Loucy (cell line): ENCODE measurements around the gene TECTB.

Experiments
- H2AFZ ChIP-seq: fragments of 200-600 bp; sonication (generic); 2 replicates; pipeline ENCODE4 v1.6.0; 2016; ENCODE audit warnings: antibody characterized with exemption, mild to moderate bottlenecking, low read length, moderate library complexity
- H3F3A ChIP-seq: fragments of 200-600 bp; 2 replicates; pipeline ENCODE4 v1.6.0; 2016; ENCODE audit warnings: antibody characterized with exemption, low read depth, mild to moderate bottlenecking
- H3K27me3 ChIP-seq: fragments of 200-600 bp; sonication (generic); 2 replicates; pipeline ENCODE4 v1.6.1; 2014; ENCODE audit warnings: low read length, mild to moderate bottlenecking; ENCODE audit not compliant: insufficient read depth, poor library complexity, severe bottlenecking
- H3K36me3 ChIP-seq: fragments of 200-600 bp; sonication (generic); 2 replicates; pipeline ENCODE4 v1.6.1; 2016; ENCODE audit warnings: low read length; ENCODE audit not compliant: insufficient read depth
- H3K4me1 ChIP-seq: fragments of 200-600 bp; sonication (generic); 2 replicates; pipeline ENCODE4 v1.5.1; 2014; ENCODE audit warnings: low read length, mild to moderate bottlenecking; ENCODE audit not compliant: insufficient read depth, poor library complexity, severe bottlenecking
- H3K4me2 ChIP-seq: fragments of 200-600 bp; sonication (generic); 2 replicates; pipeline ENCODE4 v1.6.0; 2014; ENCODE audit warnings: antibody characterized with exemption, low read length, low read depth, mild to moderate bottlenecking; ENCODE audit not compliant: poor library complexity, severe bottlenecking
- H3K4me3 ChIP-seq: fragments of 200-600 bp; sonication (generic); 2 replicates; pipeline ENCODE4 v1.5.1; 2014; ENCODE audit warnings: low read length, mild to moderate bottlenecking, mixed read lengths; ENCODE audit not compliant: poor library complexity, severe bottlenecking
- H3K79me2 ChIP-seq: fragments of 200-600 bp; sonication (generic); 2 replicates; pipeline ENCODE4 v1.6.1; 2014; ENCODE audit warnings: low read length; ENCODE audit not compliant: insufficient read depth
- H3K9ac ChIP-seq: fragments of 200-600 bp; sonication (generic); 2 replicates; pipeline ENCODE4 v1.6.0; 2014; ENCODE audit warnings: mild to moderate bottlenecking, low read depth, low read length, moderate library complexity; ENCODE audit not compliant: poor library complexity, severe bottlenecking
- H3K9me2 ChIP-seq: fragments of 200-600 bp; sonication (generic); replicated peaks from 2 replicates; pipeline ENCODE4 v1.6.1; 2016; ENCODE audit warnings: low read depth, low read length, mixed read lengths
- H3K9me3 ChIP-seq: fragments of 200-600 bp; sonication (generic); 2 replicates; pipeline ENCODE4 v1.6.1; 2014; ENCODE audit warnings: mild to moderate bottlenecking, antibody characterized with exemption, low read length, low read depth; ENCODE audit not compliant: insufficient read depth
- H4K20me1 ChIP-seq: fragments of 200-600 bp; sonication (generic); 2 replicates; pipeline ENCODE4 v1.6.0; 2014; ENCODE audit warnings: antibody characterized with exemption, low read length, mild to moderate bottlenecking; ENCODE audit not compliant: insufficient read depth, poor library complexity, severe bottlenecking
- EZH2phosphoT487 ChIP-seq: fragments of 200-600 bp; IDR thresholded peaks from 2 replicates; pipeline ENCODE4 v1.6.1; 2018; ENCODE audit warnings: antibody characterized with exemption, mild to moderate bottlenecking, moderate library complexity, borderline replicate concordance
- TF ChIP-seq, protein P1 (sequence below): fragments of 200-600 bp; sonication (generic); conservative IDR thresholded peaks from 2 replicates; pipeline ENCODE4 v1.5.1; 2014; ENCODE audit warnings: mild to moderate bottlenecking, antibody characterized with exemption, low read length

Gene TECTB

DNA sequence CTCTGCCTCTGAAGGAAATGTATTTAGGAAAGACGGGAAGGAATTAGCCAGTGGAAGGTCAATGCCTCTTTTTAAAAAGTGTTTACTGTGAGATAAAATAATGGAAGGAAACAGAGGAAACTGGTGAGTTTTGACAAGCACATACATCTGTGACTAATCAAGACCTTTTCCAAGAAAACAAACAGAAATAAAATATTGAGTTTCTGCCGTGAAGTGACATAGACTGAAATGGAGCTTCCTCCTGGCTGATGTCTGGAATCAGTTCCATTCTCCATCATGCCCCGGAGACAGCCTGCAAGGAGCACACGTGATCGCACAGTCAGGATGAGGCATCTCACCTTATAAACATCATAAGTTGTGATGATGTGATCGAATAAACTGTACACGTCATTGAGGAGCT, 30.7 kb downstream of the TECTB start:
- no peaks in the 10 kb centered on the region for H3K27me3 ChIP-seq
- H3K4me3 ChIP-seq = no peak overlapping the region
- H3K9me2 ChIP-seq = no peaks in the 10 kb centered on the region
- H3K36me3 ChIP-seq = no peaks in the 10 kb centered on the region
- no peak overlapping the region for H3K4me2 ChIP-seq
- no peaks in the 10 kb centered on the region for H3K9me3 ChIP-seq
- H3K4me1 ChIP-seq = no peaks in the 10 kb centered on the region
- no peaks in the 10 kb centered on the region for H3F3A ChIP-seq
- H2AFZ ChIP-seq = no peak overlapping the region
- TF ChIP-seq, protein P1, sequence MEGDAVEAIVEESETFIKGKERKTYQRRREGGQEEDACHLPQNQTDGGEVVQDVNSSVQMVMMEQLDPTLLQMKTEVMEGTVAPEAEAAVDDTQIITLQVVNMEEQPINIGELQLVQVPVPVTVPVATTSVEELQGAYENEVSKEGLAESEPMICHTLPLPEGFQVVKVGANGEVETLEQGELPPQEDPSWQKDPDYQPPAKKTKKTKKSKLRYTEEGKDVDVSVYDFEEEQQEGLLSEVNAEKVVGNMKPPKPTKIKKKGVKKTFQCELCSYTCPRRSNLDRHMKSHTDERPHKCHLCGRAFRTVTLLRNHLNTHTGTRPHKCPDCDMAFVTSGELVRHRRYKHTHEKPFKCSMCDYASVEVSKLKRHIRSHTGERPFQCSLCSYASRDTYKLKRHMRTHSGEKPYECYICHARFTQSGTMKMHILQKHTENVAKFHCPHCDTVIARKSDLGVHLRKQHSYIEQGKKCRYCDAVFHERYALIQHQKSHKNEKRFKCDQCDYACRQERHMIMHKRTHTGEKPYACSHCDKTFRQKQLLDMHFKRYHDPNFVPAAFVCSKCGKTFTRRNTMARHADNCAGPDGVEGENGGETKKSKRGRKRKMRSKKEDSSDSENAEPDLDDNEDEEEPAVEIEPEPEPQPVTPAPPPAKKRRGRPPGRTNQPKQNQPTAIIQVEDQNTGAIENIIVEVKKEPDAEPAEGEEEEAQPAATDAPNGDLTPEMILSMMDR = no peak
- TF ChIP-seq EZH2phosphoT487 = no peak
- H3K79me2 ChIP-seq = no peaks in the 10 kb centered on the region
- H3K9ac ChIP-seq = no peak overlapping the region
- H4K20me1 ChIP-seq = no peaks in the 10 kb centered on the region

DNA sequence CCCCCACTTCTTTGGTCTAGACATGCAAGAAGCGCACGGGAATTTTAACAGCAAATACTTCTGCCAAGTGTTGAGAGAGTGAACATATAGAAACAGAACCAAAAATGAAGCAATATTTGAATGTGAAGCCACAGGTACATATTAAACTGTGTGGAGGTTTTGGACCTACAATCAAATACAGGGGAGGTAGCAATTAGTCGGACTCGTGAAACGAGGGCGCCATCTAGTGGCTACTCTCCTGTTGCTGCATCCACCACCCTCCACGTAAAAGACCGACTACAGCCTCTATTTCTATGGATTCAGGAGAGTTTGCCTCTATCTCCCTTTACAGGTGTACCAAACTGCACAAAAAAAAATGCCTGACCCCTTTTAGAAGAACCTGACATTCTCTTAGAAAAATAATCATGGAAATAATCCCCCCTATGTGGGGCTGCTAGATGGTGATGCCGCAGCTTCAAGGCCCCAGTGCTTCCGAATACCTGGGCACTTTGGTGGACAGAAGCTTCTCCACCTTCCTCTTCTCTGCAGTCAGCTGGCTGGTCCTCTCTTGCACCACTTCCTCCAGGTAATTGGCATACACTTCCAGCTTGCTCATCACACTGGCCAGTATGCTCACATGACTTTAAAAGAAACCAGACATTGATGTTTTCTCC, 31.7 kb downstream of the TECTB start:
- H3K4me3 ChIP-seq = no peak overlapping the region
- H3K27me3 ChIP-seq = no peaks in the 10 kb centered on the region
- H3F3A ChIP-seq = no peaks in the 10 kb centered on the region
- H4K20me1 ChIP-seq = no peaks in the 10 kb centered on the region
- no peak overlapping the region for H3K9ac ChIP-seq
- H3K4me1 ChIP-seq = no peaks in the 10 kb centered on the region
- H3K4me2 ChIP-seq = no peak overlapping the region
- no peaks in the 10 kb centered on the region for H3K36me3 ChIP-seq
- TF ChIP-seq, protein P1 = peak; percentile 94
- no peak for TF ChIP-seq EZH2phosphoT487
- H3K79me2 ChIP-seq = no peaks in the 10 kb centered on the region
- no peaks in the 10 kb centered on the region for H3K9me2 ChIP-seq
- H3K9me3 ChIP-seq = no peaks in the 10 kb centered on the region
- H2AFZ ChIP-seq = peak overlapping the region; percentile 51; the same call in 1 of the 2 replicates

DNA sequence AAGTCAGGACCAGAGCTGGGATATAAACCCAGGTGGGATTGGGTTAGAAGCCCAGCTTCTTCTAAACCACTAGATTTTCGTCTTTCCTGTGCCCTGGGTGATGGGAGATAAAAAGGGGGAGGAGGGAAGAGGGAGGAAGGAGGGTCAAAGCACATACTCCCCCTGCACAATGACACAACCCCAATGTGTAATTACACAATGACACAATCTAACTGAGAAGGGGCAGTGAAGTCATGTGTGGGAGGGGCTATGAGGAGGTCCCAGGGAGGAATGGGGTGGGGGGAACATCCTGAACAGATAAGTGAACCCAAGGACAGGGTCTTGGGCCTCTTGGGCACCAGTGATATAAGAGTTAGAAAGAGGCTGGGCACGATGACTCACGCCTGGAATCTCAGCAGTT, 44.5 kb downstream of the TECTB start:
- Histone ChIP-seq H2AFZ (no peak overlapping the region), H3K9me2 (no peaks in the 10 kb centered on the region), H3K4me1 (no peaks in the 10 kb centered on the region), H3K9me3 (no peaks in the 10 kb centered on the region), H3K36me3 (no peaks in the 10 kb centered on the region), H3K79me2 (no peaks in the 10 kb centered on the region), H4K20me1 (no peaks in the 10 kb centered on the region), H3K9ac (no peak overlapping the region), H3K4me3 (no peak overlapping the region), H3F3A (no peaks in the 10 kb centered on the region), H3K4me2 (no peak overlapping the region), H3K27me3 (no peaks in the 10 kb centered on the region)
- TF ChIP-seq EZH2phosphoT487 = no peak
- TF ChIP-seq, protein P1 = no peak
